GM21723 (cell line): Measurements from ENCODE around the gene MUC4.
"Not testable (repeated sequence)": the region's sequence is repeated elsewhere in the genome, so short reads cannot be mapped to it uniquely, and the experiment has no call there.

Experiments
- ATAC-seq: cut with Tn5 transposase; IDR thresholded peaks from one replicate; pipeline ENCODE4 v1.9.1; 2021; ENCODE audit warnings: mild to moderate bottlenecking, moderate library complexity; ENCODE audit not compliant: unreplicated experiment

MUC4 gene

DNA sequence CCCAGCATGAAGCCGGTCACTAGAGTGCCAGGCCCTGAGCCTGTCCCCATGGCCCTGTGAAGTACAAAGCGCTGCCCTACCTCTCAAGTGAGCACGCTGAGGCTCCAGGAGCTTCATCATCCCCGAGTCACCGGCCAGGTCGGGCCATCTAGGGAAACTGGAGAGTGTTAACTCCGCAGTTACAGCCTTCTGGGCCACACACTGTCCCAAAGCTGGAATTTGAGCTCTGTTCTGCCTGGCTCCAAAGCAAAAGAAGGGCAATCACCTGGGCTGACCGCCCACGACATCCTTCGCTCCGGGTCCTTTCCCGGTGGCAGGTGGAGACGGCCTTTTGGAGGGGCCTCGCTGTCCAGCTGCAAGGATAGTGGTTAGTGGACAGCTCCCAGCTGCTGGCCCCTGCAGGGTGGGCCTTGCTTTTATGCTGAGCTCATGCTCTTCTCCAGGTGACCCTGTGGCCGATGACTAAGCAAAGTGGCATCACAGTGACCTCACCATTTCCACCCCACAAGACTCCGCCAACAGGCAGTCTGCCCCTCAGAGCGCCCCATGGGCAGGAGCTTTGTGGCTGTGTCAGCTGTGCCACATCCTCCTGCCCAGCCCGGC lies 3.5 kb upstream of the MUC4 start:
- no peak for ATAC-seq

DNA sequence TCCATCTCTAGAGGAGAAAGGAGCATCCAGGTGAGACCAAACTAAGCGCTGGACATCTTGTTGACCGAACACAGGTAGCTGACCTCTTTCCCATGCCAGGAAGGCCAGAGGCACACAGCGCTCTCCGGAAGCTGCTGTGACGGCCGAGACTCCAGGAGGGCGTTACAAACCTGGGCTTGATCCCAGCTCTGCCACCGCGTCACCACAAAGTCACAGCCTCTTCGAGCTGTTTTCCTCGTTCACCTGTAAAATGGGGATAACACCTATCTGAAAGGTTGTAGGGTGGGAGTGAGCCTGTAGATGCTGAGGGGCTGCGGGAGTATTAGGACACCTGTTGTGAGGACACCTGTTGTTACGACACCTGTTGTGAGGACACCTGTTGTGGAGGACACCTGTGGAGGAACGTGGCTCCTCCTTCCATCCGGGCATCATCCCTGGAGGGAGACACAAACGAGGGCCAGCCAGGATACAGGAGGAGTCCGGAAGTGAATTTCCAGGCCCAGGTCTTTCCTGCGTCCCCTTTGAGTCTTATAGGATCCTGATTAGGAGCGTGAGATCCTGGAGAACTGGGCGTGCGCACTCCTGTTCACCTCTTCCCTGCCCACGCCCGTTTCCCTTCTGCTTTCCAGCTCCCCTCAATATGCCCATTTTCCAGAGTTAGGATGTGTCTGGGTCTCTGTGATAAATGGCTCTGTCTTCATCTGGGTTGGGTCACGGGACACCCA lies 2.3 kb upstream of the MUC4 start:
- ATAC-seq: no peak

DNA sequence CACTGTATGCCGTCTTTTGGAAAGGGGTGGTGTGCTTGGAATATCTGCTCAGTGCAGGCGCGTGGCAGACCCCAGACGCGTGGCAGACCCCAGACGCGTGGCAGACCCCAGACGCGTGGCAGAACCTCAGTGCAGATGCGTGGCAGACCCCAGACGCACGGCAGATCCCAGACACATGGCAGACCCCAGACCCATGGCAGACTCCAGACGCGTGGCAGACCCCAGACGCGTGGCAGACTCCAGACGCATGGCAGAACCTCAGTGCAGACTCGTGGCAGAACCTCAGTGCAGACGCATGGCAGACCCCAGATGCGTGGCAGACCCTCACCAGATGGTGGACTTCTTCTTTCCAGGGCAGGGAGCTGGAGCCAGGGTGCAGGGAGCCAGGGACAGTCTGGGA lies 637 bp upstream of the MUC4 start:
- no peak for ATAC-seq

DNA sequence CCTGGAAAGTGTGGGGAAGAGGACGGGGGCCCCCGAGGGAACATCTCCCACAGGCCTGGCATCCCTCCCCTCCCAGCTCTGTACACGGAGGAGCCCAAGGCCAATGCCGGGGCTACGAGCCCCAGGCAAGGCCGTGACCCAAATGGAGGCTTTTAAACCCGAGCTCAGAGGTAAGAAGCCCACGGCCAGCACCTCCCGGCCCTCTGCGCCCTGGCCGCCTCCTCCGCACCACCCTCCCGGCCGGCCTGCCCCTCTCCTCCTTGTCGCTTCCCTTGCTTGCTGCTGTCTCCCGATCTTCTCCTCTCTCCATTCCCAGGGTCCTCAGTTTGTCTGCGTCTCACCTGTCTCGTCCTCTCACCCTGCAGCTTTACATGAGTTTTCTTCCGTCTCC lies 1.3 kb downstream of the MUC4 start:
- ATAC-seq: no peak

DNA sequence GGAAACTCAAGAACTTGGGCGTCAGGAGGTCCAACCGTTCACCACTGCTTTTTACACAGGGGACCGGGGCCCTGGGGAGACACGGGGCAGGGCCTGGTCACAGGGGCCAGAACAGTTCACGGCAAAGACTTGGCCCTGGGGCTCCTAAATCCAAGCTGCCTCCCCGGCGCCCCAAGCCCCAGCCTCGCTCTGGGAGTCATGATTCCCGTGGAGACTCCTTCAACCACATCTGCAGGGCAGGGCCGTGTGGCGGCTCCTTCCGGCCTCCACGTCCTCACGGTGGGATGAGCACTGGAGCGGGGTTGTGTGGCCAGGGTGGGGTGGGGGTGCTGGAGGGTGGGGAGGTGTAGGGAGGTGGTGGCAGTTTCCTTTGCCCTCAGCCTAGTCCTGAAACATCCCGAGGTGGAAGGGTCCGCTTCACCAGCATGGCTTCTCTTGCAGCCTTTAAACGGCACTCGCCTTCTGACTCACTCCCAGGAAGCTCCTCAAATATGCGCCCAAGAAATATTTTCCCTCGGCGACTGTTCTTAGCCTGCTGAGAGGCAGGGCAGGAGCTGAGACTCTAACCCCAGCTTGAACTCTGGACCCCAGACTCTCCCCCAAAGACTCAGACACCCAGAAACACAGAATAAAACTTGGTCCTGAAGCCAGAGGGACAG lies 1.8 kb downstream of the MUC4 start:
- ATAC-seq: no peak

DNA sequence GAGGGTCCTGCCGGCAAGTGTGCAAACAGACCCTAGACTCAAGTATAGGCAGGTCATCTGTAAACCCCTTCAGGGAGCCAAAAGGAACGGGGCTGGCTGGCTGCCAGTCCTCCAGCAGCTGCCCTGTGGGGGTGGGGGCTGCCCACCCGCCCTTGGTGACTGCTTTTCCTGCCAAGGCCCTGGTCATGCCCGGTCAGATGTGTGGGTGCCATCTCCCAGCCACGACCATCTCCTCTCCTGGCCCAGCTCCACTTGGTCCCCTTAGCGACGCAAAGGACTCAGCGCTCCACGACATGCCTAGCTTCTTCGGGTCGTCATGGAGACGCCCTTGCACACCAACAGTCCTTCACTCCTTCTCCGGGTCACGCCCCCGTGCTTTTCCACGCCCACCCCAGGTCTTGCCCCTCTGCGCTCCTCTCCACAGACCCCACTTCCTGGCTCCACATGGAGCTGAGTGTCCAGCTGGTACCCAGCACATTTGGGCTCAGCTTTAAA lies 2.4 kb downstream of the MUC4 start:
- no peak for ATAC-seq

DNA sequence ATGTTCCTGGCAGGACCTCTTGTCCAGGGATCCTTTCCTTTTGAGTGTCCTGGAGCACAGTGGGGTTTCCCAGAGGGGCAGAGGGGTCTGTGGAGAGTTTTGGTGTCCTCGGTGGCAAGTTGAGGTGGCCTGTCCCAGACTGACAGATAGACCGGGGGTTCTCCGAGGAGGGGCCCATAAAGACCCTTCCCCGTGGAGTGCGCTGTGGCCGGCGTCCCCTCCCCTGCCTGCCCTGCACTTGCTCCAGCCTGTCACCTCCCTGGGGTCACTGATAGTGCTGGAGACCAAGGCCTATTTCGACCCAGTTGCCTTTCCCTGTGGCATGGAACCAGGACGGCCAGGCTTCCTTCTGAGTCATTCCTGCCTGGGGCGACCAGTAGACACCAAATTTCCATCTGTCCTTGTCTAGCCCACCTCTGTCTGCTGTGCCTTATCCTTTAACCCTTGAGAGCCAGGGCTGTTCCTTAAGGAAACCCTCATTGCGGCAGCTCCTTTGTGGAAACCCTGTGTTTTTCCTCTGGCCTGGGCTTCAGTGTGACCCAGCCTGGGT lies 2.9 kb downstream of the MUC4 start:
- no peak for ATAC-seq

DNA sequence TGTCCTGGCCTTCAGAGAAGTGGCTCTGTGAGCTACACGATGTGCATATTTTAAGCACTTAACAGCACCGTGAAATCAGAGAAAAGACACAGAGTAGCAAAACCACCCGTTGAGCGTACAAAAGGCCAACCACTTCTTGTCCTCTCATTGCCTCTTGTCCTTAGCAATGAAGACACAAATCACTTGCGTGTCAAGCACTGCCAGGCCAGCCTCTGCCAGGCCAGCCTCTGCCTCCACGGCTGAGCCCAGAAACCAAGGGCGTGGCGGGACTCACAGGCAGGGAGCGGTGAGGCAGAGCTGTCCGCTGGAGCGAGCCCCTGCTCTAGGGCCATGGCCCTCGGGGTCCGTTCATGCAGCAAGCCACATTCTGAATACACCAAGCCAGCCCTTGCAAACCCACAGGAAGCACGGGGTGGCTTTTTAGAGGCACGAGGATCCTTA lies 4.0 kb downstream of the MUC4 start:
- no peak for ATAC-seq

DNA sequence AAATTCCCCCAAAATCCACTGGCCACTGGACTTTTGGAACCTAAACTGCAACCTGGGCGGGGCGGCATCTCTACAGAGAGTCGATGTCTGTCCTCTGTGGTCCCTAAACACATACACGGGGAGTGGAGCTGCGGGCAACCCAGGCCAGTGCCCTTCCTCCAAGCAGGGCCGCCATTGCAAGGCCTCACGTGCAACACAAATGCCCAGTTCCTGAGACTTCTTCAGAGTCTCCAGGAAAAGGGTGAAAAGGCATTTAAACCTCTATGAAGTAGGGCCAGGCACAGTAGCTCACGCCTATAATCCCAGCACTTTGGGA lies 4.9 kb downstream of the MUC4 start:
- no peak for ATAC-seq

DNA sequence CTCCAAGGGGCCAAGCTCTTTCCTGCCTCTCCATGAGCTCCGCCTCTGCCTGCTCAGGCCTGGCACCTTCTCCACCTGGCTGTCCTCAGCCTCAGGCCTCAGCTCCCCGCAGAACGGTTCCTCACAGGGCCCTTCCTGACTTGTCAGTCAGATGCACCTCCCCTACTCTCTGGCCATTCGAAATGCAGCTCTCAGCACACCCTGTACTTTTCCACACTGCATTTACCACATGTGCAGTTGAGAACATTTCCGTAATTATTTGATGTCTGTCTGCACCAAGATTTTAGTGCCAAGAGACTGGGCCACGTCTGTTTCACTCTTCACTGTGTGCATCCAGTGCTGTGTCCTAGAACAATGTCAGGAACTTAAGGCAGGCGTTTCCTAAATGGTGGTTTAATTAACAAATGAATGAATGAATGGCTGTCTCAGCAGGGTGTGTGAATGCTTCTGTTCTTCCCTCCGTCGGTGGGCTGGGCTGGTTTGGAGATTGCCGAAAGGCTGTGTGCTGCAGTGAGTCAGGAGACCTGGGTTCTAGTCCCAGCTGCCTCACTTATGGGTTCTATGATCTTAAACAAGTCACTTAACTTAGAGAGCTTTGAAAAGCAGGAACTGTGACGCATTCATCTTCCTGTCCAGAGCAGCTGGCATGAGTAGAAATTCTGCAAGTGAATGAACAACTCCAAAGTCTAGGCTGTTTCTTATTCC lies 5.4 kb downstream of the MUC4 start:
- ATAC-seq: no peak

DNA sequence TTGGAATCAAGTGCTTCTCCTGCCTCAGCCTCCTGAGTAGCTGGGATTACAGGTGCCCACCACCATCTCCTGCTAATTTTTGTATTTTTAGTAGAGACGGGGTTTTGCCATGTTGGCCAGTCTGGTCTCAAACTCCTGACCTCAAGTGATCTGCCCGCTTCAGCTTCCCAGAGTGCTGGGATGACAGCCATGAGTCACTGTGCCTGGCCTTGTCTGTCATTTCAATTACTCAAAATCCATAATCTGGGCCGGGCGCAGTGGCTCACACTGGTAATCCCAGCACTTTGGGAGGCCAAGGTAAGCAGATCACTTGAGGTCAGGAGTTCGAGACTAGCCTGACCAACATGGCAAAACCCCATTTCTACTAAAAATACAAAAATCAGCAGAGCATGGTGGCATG lies 6.1 kb downstream of the MUC4 start:
- not testable (repeated sequence) for ATAC-seq

DNA sequence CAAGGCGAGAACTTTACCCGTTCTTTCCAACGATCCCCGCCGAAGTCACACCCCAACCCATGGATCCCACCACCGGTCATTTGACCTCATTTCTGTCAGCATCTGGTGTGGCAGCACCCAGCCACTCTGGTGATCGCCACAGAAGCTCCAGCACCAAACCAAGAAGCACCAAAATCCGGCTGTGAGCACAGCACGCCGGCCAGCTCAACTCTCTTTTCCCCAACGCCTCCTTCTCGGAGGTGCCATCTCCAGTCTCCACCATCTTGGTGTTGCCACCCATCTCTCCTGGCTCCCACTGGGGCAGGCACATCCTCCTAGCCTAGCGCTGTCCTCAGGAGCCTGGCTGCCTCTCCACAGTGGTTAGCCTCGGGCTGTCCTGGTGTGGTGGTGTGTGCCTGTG lies 6.5 kb downstream of the MUC4 start:
- no peak for ATAC-seq

DNA sequence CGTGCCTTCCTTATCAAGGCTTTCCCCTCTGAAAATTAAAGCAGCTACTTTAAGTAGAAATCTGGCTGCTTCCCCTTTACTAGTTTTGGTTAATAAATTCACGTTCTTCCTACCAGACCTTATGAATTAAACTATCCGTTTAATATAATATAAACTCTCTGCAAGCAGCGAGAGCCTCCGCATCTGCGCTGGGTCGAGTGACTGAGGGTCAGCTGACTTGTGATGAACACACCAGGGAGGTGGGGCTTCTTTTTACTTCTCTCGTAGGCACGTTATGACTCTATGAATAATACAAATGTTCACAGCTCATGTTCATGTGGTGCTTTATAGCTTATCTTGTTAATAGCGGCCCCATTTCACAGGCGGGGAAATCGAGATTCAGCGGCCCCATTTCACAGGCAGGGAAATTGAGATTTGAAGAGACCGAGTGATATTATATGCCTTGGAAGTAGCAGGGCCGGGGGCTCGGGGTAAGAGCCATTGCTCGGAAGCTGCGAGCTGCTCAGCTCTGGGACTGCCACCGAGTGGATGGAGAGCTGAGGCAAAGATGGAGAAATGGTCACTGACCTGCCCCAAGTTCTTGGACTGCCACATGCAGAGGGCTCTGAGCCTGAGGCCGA lies 8.3 kb downstream of the MUC4 start:
- no peak for ATAC-seq

DNA sequence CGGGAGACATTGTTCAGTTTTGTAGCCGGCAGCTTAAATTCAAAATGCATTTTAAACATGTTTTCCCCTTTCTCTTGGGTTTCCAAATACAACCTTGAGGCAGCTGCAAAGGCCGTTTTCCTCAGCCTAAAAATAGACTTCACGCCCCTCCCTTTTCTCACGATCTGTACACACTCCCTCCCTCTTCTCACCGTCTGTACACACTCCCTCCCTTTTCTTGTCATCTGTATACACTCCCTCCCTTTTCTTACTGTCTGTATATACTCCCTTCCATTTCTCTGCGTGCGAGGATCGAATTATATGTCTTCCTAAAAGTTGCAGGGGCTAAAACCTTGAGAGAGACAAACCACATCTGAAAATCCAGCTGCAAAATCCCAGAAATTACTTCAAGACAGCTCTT lies 8.9 kb downstream of the MUC4 start:
- no peak for ATAC-seq

DNA sequence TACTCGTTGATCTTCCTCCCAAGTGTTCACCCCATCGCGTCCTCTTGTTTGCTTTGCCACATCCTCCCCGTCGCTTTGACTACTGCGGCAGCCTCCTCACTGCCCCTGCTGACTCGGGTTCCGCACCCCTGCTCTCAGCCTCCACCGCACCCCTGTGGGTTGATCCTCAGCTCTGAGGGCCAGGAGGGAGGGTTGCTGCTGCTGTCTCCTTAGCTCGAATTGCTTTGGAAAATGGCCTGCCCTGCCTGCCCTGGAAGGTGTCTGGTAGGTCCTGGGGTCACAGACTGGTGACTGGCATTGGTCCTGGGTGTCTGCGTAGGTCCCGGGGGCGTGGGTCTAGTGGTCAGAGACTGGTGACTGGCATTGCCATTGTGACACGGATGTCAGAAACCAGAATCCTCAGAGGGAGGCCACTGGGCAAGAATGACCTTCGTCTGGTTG lies 9.4 kb downstream of the MUC4 start:
- no peak for ATAC-seq

DNA sequence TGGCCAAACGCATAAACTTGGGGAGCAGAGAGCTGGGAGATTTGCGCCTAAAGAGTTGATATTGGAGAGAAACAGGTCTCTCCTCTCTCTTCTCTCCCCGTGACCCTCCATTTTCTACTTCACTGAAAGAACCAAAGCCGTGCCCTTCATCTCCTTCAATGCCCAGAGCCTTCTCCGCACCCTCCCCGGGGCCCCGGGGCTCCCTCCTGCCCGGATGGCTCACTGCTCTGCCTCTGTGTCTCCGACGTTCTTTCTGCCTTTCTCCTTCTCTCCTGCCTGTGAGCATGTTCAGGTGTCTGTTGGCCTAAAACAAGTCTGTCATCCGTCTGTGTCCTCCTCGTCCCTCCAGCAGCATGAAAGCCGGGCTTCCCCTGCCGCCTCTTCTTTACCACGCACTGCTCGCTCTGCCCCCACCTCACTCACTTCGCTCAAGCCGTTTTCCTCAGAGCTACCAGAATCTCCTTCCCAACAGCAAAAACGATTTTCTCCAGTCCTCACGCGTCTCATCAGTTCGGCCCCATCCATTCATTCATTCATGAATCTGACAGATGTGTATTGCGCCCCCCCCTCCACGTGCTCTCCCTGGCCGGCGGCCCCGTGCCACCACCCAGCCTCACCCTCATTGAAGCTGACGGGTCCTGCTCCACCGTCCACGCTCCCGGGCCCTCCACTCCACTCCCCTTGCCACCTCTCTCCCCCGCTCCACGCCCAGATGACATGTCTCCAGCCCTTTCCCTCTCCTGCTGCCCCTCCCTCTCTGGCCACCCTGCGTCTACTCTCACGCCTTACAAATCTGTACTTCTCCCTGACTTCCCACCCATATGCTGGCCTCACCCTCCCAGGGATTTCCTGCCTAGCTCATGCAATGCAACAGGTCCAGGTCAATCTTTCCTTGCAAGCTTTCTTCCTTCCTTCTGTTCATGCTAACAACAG lies 10.2 kb downstream of the MUC4 start:
- no peak for ATAC-seq

DNA sequence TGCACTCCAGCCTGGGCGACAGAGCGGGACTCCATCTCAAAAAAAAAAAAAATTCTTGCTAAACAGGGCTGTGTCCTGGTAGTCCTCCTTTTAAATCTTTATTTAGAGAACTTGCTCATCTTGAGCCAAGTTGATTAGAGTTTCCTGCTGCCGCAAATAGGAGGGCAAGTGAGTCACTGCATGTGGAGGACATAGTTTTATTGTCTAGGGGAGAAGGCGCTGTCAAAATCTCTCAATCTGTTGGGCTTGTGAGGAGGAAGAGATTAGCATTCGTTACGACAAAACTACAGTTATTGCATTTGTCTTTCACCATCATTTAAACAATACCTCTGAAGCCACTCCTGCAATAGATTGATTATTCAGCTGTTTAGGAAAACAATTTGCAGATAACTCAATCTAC lies 11.5 kb downstream of the MUC4 start:
- ATAC-seq: no peak

DNA sequence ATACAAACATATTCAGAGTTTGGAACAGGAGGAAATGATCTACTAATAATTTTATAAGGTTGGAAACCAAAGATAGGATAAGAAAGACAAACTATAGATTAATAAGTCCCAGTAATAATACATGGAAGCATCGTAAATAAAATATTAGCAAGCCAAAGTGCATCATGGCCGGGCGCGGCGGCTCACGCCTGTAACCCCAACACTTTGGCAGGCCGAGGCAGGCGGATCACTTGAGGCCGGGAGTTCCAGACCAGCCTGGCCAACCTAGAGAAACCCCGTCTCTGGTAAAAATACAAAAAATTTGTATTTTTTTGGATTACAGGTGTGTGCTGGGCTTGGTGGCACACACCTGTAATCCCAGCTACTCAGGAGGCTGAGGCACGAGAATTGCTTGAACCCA lies 14.9 kb downstream of the MUC4 start:
- ATAC-seq: no peak

DNA sequence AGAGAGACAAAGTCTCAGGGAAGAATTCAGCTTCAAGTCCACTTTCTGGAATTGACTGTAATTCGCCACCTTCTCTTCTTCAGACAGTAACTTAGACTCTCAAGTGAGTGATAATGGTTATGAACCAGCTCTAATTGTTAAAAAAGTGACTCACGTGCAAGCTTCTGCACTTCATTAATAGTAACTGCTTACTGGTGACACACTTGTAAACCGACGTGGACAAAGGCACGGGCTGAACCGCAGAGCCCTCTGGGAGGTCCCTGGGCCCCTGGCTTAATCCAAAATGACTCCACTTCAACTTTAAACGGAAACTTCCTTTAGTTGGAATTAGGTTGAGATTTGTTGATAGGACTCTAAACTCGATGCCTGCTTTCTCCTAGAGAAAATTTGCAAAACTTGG lies 17.0 kb downstream of the MUC4 start:
- no peak for ATAC-seq

DNA sequence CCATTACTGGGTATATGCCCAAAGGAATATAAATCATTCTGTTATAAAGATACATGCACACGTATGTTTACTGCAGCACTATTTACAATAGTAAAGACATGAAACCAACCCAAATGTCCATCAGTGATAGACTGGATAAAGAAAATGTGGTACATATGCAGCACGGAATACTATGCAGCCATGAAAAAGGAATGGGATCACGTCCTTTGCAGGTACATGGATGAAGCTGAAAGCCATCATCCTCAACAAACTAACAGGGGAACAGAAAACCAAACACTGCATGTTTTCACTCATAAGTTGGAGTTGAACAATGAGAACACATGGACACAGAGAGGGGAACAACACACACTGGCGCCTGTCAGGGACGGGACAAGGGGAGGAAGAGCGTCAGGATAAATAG lies 19.1 kb downstream of the MUC4 start:
- ATAC-seq: not testable (repeated sequence)
